PC-3 (cell line): Measurements from ENCODE around the gene RAD23B. TPM values are rescaled to one million over a fixed set of nuclear protein-coding genes. Genes with fewer than 3 reads are reported as not detected.

Experiments used
- ATAC-seq: fragments of 200-7000 bp; cut with Tn5 transposase; 2 replicates; pipeline ENCODE4 v1.9.1; 2020; ENCODE audit warnings: mild to moderate bottlenecking, moderate library complexity
- BruUV-seq: library from RNA; stranded (reverse); fragments of 400-500 nt; replicated peaks from 2 replicates; lab custom pipeline; 2021; lab: Mats Ljungman, UMichigan
- CTCF ChIA-PET: fragments of 300-600 bp; sonication (Branson Sonifier 250); formaldehyde crosslinking; loops from one replicate; lab custom pipeline; 2022; ENCODE audit warnings: antibody characterized with exemption; lab: Charles Lee
- POLR2A ChIA-PET: fragments of 300-600 bp; sonication (Branson Sonifier 250); formaldehyde crosslinking; loops from one replicate; lab custom pipeline; 2022; ENCODE audit warnings: antibody characterized with exemption; ENCODE audit not compliant: unreplicated experiment; lab: Charles Lee
- DNase-seq: peaks from one replicate; pipeline ENCODE4 v3.0.0-alpha.2; 2015
- H2AFZ ChIP-seq: fragments of 300-600 bp; sonication (generic); 2 replicates; pipeline ENCODE4 v1.6.0; 2016; ENCODE audit warnings: antibody characterized with exemption, low read length
- H3F3A ChIP-seq: fragments of 300-600 bp; sonication (generic); one replicate; pipeline ENCODE4 v1.6.0; 2017; ENCODE audit warnings: antibody characterized with exemption, low read length, control low read depth, mild to moderate bottlenecking; ENCODE audit not compliant: unreplicated experiment
- H3K27ac ChIP-seq: fragments of 300-600 bp; sonication (generic); 2 replicates; pipeline ENCODE4 v1.5.1; 2016; ENCODE audit warnings: mild to moderate bottlenecking, low read length
- H3K27me3 ChIP-seq: fragments of 300-600 bp; sonication (generic); 2 replicates; pipeline ENCODE4 v1.6.1; 2016; ENCODE audit warnings: low read length, mixed read lengths
- H3K36me3 ChIP-seq: fragments of 300-600 bp; sonication (generic); 2 replicates; pipeline ENCODE4 v1.6.1; 2016; ENCODE audit warnings: low read depth, mixed run types, low read length, mixed read lengths
- H3K4me1 ChIP-seq: fragments of 300-600 bp; sonication (generic); 2 replicates; pipeline ENCODE4 v1.5.1; 2016; ENCODE audit warnings: low read length; ENCODE audit not compliant: insufficient read depth
- H3K4me2 ChIP-seq: fragments of 300-600 bp; sonication (generic); 2 replicates; pipeline ENCODE4 v1.6.0; 2016; ENCODE audit warnings: low read length
- H3K4me3 ChIP-seq: fragments of 300-600 bp; sonication (generic); 2 replicates; pipeline ENCODE4 v1.5.1; 2016; ENCODE audit warnings: mild to moderate bottlenecking, low read length, mixed read lengths
- H3K79me2 ChIP-seq: fragments of 300-600 bp; sonication (generic); 2 replicates; pipeline ENCODE4 v1.6.1; 2017; ENCODE audit warnings: low read length, mixed read lengths
- H3K9ac ChIP-seq: fragments of 300-600 bp; sonication (generic); 2 replicates; pipeline ENCODE4 v1.6.0; 2016; ENCODE audit warnings: mild to moderate bottlenecking, low read length
- H3K9me2 ChIP-seq: fragments of 300-600 bp; sonication (generic); replicated peaks from 2 replicates; pipeline ENCODE4 v1.6.1; 2016; ENCODE audit warnings: mixed run types, low read length, mixed read lengths
- H3K9me3 ChIP-seq: fragments of 300-600 bp; sonication (generic); 2 replicates; pipeline ENCODE4 v1.6.1; 2016; ENCODE audit warnings: low read length, mixed read lengths
- H4K20me1 ChIP-seq: fragments of 300-600 bp; sonication (generic); 2 replicates; pipeline ENCODE4 v1.6.1; 2016; ENCODE audit warnings: low read length, mixed read lengths
- CTCF ChIP-seq: fragments of 300-600 bp; sonication (generic); conservative IDR thresholded peaks from 2 replicates; pipeline ENCODE4 v1.5.1; 2017; ENCODE audit warnings: antibody characterized with exemption, low read depth, mild to moderate bottlenecking, low read length
- EZH2 ChIP-seq: fragments of 300-600 bp; sonication (generic); IDR thresholded peaks from one replicate; pipeline ENCODE4 v1.6.1; 2017; ENCODE audit warnings: antibody characterized with exemption, mild to moderate bottlenecking, low read length; ENCODE audit not compliant: unreplicated experiment
- EZH2phosphoT487 ChIP-seq: fragments of 300-600 bp; sonication (generic); IDR thresholded peaks from 2 replicates; pipeline ENCODE4 v1.6.1; 2018; ENCODE audit warnings: mild to moderate bottlenecking, antibody characterized with exemption, low read length, borderline replicate concordance
- intact Hi-C: fragments of 100-400 bp; cut with micrococcal nuclease; formaldehyde crosslinking; loops from 2 replicates; pipeline ENCODE4 v1.9.0; 2023
- total RNA-seq: library from RNA; depleted of rRNA; stranded (reverse); fragments of >200 nt; gene quantifications from 2 replicates; pipeline ENCODE4 v1.2.3, GENCODE V29; 2014

Gene RAD23B
- total RNA-seq, 1 experiment from 2014 or later: 67.9 TPM

GRCh38 chr9:107355394-107355793 is 72.3 kb downstream of the RAD23B start:
- no peaks in the 10 kb centered on the region for H3K9me3 ChIP-seq
- no peaks in the 10 kb centered on the region for H3K79me2 ChIP-seq
- H3K36me3 ChIP-seq: no peaks in the 10 kb centered on the region
- intact Hi-C loops: no loop called here
- POLR2A ChIA-PET: no interaction called here
- H3K4me2 ChIP-seq: no peak overlapping the region
- no peaks in the 10 kb centered on the region for H4K20me1 ChIP-seq
- H3K4me1 ChIP-seq: peaks cover 9% of the 10 kb centered on the region
- BruUV-seq: no TSS peak
- H3K27me3 ChIP-seq: no peaks in the 10 kb centered on the region
- H3F3A ChIP-seq: no peaks in the 10 kb centered on the region
- H2AFZ ChIP-seq: no peak overlapping the region
- no peak overlapping the region for H3K4me3 ChIP-seq
- DNase-seq: no peak
- H3K9ac ChIP-seq: no peak overlapping the region
- no peak overlapping the region for H3K27ac ChIP-seq
- TF ChIP-seq CTCF (no peak), EZH2phosphoT487 (no peak), EZH2 (no peak)
- CTCF ChIA-PET: no interaction called here
- H3K9me2 ChIP-seq: no peaks in the 10 kb centered on the region
- no peak for ATAC-seq

DNA sequence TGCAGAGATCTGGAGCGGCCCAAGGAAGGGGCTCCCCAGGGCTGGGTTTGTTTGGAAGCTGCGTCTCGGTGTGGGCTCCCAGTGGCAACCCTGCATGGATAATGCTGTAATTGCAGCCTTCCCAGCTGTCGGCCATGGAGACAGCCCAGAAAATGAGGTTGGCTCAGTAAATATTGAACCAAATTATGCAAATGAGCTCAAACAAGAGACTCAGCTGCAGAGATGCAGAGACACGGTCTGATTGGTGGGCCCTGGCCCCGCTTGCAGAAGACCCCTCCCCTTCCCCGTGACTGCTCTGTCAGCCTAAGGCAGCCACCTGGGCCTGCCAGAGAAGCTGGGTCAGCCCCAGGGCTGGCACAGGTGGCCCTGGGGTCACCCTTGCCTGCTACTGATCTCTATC is 75.9 kb downstream of the RAD23B start:
- TF ChIP-seq CTCF (no peak), EZH2phosphoT487 (no peak), EZH2 (no peak)

DNA sequence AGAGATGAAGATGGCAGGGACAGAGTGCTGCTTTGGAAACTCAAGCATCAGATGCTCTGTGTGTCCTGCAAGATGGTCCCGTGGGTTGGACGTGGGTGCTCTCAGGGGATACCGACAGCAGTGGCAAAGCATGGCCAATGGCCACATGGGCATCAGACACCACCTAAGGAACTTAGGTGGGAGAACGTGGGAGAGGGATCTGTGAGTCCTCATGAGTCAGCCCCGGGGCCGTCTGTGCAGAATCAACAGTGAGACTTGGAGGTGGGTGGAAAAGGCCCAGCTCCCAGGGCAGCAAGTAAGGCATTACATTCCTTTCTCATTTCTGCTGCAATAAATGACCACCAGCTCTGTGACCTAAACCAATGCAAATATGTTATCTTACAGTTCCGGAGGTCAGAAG is 77.0 kb downstream of the RAD23B start:
- DNase-seq (no peak), ATAC-seq (no peak)
- Histone ChIP-seq H3K9ac (no peak overlapping the region), H3K9me2 (no peaks in the 10 kb centered on the region), H3F3A (no peaks in the 10 kb centered on the region), H3K4me3 (no peak overlapping the region), H3K79me2 (no peaks in the 10 kb centered on the region), H4K20me1 (no peaks in the 10 kb centered on the region), H3K27me3 (no peaks in the 10 kb centered on the region), H2AFZ (no peak overlapping the region), H3K36me3 (no peaks in the 10 kb centered on the region), H3K9me3 (no peaks in the 10 kb centered on the region), H3K4me1 (no peaks in the 10 kb centered on the region), H3K27ac (no peak overlapping the region), H3K4me2 (no peak overlapping the region)
- TF ChIP-seq CTCF: no peak
- TF ChIP-seq EZH2: no peak
- no peak for TF ChIP-seq EZH2phosphoT487
- CTCF ChIA-PET: no interaction called here
- POLR2A ChIA-PET: no interaction called here
- intact Hi-C loops: no loop called here
- no TSS peak for BruUV-seq

More for the DNA sequence above, 75.9 kb downstream of the RAD23B start:
- no peak overlapping the region for H3K9ac ChIP-seq
- no peak overlapping the region for H3K4me2 ChIP-seq
- H3K27me3 ChIP-seq: no peaks in the 10 kb centered on the region
- intact Hi-C loops: no loop called here
- H3K36me3 ChIP-seq: no peaks in the 10 kb centered on the region
- BruUV-seq: no TSS peak
- H3F3A ChIP-seq: no peaks in the 10 kb centered on the region
- CTCF ChIA-PET: no interaction called here
- POLR2A ChIA-PET: no interaction called here
- no peaks in the 10 kb centered on the region for H3K9me2 ChIP-seq
- H3K79me2 ChIP-seq: no peaks in the 10 kb centered on the region
- no peaks in the 10 kb centered on the region for H4K20me1 ChIP-seq
- H3K27ac ChIP-seq: no peak overlapping the region
- H2AFZ ChIP-seq: no peak overlapping the region
- ATAC-seq (no peak), DNase-seq (no peak)
- H3K9me3 ChIP-seq: no peaks in the 10 kb centered on the region
- H3K4me1 ChIP-seq: no peaks in the 10 kb centered on the region
- no peak overlapping the region for H3K4me3 ChIP-seq
